Rectal smooth muscle tissue (tissue), 1 donor: ENCODE data around the gene LRRN2.

Experiments used
- H3K27ac ChIP-seq: one replicate; pipeline ENCODE4 v1.7.0; 2013; ENCODE audit warnings: low read depth, low read length, inconsistent platforms
- H3K27me3 ChIP-seq: one replicate; pipeline ENCODE4 v1.7.0; 2013; ENCODE audit warnings: low read length; ENCODE audit not compliant: control insufficient read depth, insufficient read depth
- H3K36me3 ChIP-seq: one replicate; pipeline ENCODE4 v1.7.0; 2013; ENCODE audit warnings: low read length; ENCODE audit not compliant: control insufficient read depth, insufficient read depth
- H3K4me1 ChIP-seq: one replicate; pipeline ENCODE4 v1.7.0; 2013; ENCODE audit warnings: low read length; ENCODE audit not compliant: control insufficient read depth, insufficient read depth
- H3K4me3 ChIP-seq: one replicate; pipeline ENCODE4 v1.7.0; 2013; ENCODE audit warnings: low read length
- H3K9ac ChIP-seq: one replicate; pipeline ENCODE4 v1.7.0; 2013; ENCODE audit warnings: low read length

The LRRN2 gene

DNA sequence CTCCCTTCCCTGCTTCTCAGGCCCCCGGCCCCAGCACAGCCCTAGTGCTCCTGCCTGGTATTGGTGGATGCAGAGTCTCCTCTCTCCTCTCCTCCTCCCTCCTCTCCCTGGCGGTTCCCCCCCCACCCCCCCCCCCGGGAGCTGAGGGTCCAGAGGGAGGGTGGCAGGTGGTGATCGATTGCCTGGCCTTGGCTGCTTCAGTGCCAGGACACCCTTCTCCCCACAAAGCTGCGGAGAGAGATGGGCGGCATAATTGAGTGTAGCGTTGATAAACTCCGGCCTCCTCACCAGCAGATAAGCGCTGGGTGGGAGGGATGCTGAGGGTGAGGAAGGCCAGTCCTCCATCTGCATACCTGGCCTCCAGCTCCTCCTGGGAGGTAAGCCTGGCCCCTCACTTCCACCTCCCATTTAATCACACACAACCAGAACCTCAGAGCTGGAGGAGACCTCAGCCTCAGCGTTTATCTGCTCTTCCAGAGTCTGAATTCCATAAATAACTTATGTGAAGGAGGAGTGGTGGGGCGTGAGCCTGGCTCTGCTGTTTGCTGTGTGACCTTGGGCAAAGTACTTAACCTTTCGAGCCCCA, 60.8 kb downstream of the LRRN2 start:
- no peak overlapping the region for H3K9ac ChIP-seq
- H3K27me3 ChIP-seq, result no peaks in the 10 kb centered on the region
- no peak overlapping the region for H3K27ac ChIP-seq
- H3K4me1 ChIP-seq, result no peaks in the 10 kb centered on the region
- H3K4me3 ChIP-seq, result no peak overlapping the region
- H3K36me3 ChIP-seq, result no peaks in the 10 kb centered on the region

DNA sequence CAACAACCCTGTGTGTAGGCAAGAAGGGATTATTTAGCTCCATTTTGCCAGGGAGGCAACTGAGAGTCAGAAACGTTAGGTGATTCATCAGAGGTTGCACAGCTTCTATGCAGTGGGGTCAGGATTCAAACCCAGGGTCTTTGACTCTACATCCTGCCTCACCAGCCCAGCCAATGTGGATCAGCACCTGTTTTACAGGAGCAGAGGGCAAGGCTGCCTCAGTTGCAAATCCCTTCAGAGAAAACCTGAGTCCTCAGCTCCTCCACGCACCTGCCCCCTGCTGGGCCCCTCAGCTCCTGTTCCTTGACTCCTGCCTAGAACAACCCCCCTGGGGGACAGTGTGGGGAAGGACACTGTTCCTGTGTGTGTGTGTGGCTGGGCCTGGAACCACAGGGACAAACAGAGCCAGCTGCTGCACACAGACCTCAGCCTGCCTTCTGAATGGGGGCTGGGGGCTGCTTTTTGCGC, 61.6 kb downstream of the LRRN2 start:
- H3K36me3 ChIP-seq, result no peaks in the 10 kb centered on the region
- H3K27me3 ChIP-seq, result no peaks in the 10 kb centered on the region
- no peak overlapping the region for H3K4me3 ChIP-seq
- no peak overlapping the region for H3K27ac ChIP-seq
- H3K4me1 ChIP-seq, result no peaks in the 10 kb centered on the region
- no peak overlapping the region for H3K9ac ChIP-seq

DNA sequence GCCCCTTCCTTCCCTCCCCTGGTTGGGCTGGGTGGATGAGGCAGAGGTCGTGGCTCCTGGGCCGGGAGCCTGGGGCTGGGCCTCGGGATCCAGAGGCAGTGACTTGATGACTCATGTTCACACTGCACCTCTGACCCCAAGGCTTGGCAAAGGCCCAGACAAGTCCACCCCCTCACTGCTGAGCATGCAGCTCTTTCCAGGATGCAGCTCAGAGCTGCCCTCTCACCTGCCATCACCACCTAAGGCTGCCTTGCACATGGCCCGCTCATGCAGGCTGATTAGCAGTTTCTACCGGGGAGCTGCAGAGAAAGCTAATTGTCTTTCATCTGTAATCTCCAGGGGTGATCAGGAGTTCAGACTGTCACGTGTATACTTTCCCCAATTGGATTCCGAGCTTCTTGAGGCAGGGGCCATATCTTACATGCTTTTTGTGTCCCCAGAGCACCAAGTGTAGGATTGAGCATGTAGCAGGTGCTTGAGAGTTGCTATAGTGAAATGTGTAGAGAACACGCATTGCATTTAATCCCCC, 62.1 kb downstream of the LRRN2 start:
- no peak overlapping the region for H3K27ac ChIP-seq
- no peak overlapping the region for H3K4me3 ChIP-seq
- no peak overlapping the region for H3K9ac ChIP-seq

DNA sequence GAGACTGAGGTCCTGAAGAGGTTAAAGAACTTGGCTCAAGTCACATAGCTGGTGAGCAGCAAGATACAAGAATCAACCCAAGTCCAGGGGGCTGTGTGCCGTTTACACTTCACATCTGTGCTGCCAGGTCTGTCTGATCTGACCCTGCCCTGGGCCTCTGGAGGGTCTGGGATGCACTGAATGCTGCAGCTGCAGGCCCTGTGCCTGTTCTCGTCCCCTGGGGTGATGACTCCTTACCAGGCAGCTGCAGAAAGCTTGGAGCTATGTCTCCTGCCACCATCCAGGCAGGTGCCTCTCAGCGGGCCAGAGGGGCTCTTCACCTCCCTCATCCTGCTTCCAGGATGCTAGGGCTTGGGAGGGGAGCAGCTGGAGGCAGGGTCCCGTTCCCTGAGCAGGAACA, 63.5 kb downstream of the LRRN2 start:
- Histone ChIP-seq H3K9ac (no peak overlapping the region), H3K36me3 (no peaks in the 10 kb centered on the region), H3K27ac (no peak overlapping the region), H3K4me1 (no peaks in the 10 kb centered on the region), H3K4me3 (no peak overlapping the region), H3K27me3 (peaks cover 3% of the 10 kb centered on the region)

More for the DNA sequence above, 62.1 kb downstream of the LRRN2 start:
- Histone ChIP-seq H3K36me3 (no peaks in the 10 kb centered on the region), H3K27me3 (peaks cover 3% of the 10 kb centered on the region), H3K4me1 (no peaks in the 10 kb centered on the region)

DNA sequence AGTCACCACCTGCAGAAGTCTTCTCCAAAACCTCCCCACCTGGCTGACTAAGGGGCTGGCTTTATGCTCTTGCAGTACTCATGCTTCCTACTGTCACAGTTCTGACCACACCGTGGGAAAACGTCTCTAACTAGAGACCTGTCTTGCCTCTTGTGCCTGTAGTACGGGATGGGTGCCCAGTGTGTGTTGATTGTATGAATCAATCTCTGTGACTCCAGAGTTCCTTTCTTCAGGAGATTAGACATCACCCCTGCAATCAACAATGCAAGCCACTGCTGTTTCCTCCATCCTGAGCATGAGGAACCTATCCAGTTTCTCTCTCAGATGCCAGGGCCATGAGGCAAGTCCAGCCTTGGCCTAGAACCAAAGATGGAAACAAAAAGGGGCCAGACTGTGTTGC, 64.1 kb downstream of the LRRN2 start:
- Histone ChIP-seq H3K9ac (no peak overlapping the region), H3K27ac (no peak overlapping the region), H3K4me3 (no peak overlapping the region)

DNA sequence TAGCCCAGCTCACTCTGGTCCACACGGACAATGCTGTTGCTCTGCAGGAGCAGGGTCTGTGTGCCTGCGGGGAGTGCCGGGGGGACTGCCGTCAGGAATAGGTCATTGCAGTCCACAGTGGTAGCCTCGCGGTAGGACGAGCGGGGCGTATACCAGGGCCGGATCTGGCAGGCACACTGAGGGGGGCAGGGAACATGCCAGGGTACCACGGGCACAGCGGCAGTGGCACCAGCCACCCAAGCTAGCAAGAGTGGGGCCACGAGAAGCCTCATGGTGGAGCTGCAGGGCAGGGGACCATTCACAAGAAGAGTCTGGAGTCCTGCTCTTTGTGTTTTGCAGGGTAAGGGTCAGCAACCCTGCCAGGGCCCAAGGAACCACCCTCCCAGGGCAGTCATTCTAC, 65.8 kb downstream of the LRRN2 start:
- no peaks in the 10 kb centered on the region for H3K36me3 ChIP-seq
- H3K27me3 ChIP-seq, result peaks cover 3% of the 10 kb centered on the region
- no peaks in the 10 kb centered on the region for H3K4me1 ChIP-seq

More for the DNA sequence above, 64.1 kb downstream of the LRRN2 start:
- Histone ChIP-seq H3K36me3 (no peaks in the 10 kb centered on the region), H3K27me3 (peaks cover 3% of the 10 kb centered on the region), H3K4me1 (no peaks in the 10 kb centered on the region)

DNA sequence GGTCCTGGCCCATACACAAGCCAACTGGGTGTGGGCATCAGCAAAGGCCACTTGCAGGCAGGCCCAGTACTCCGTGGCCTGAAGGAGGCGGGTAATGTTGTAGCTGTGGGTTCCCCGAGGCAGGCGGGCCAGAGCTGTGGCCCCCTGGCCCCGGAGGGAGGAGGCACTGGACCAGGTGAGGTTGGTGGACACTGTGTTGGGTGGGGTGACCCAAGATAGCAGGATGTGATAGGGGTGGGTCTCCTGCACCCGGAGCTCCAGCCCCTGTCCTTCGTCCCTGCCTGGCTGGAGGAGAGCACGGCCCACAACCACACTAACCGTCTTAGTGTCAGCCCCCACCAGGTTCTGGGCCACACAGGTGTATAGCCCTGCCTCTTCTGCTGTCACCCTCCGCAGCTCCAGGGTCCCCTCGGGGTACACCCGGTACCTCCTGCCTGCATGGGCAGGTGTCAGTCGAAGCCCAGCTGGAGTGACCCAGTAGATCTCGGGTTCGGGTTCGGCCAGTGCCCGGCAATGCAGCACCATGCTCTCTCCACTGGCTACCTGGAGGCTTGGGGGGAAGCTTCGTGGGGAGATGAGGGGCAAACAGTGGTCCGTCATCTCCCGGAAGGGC, 67.3 kb downstream of the LRRN2 start:
- Histone ChIP-seq H3K27me3 (peaks cover 3% of the 10 kb centered on the region), H3K36me3 (no peaks in the 10 kb centered on the region), H3K27ac (no peak overlapping the region), H3K4me1 (no peaks in the 10 kb centered on the region), H3K9ac (no peak overlapping the region), H3K4me3 (no peak overlapping the region)

More for the DNA sequence above, 65.8 kb downstream of the LRRN2 start:
- Histone ChIP-seq H3K27ac (no peak overlapping the region), H3K9ac (no peak overlapping the region), H3K4me3 (no peak overlapping the region)

DNA sequence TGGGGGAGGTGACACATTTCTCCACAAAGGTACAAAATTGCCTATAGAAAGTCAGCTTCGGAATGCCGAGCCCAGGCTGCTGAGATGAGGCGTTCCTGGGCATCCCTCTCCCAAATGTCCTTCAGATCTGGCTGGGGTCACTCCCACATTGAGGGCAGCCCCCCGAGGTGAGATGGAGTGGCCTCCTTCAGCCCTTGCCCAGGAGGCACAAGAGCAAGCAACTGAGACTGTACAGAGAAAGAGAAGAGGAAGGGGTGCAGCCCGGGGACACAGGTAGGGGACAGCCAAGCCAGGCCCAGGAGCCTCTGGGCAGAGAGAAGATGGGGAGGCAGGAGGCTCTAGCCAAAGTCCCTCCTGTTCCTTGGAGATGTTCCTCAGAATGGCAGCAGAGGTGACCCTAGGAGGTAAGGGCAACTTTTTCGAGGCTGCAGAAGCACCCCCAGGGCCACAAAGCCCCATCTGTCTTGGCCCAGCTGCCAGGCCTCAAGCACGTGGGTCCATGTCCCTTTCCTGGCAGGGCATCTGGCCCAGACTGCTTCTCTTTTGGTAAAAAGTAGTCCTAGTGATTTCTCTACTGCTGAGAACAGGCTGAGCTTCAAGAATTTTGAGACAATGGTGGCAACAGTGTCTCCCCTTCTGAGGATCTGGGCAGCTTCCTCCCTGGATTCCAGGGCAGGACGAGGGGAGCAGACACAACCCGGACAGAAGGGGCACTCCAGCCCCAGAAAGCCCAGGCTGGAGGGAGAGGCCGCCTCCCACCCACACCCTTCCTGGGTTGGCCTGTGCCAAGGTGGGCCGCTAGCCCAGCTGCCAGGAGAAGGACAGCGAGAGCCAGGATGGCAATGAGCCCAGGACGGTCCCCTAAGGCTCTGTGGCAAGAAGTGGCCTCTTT, 68.0 kb downstream of the LRRN2 start:
- H3K4me1 ChIP-seq, result no peaks in the 10 kb centered on the region
- peaks cover 3% of the 10 kb centered on the region for H3K27me3 ChIP-seq
- H3K27ac ChIP-seq, result no peak overlapping the region
- H3K9ac ChIP-seq, result no peak overlapping the region
- no peak overlapping the region for H3K4me3 ChIP-seq
- H3K36me3 ChIP-seq, result no peaks in the 10 kb centered on the region

DNA sequence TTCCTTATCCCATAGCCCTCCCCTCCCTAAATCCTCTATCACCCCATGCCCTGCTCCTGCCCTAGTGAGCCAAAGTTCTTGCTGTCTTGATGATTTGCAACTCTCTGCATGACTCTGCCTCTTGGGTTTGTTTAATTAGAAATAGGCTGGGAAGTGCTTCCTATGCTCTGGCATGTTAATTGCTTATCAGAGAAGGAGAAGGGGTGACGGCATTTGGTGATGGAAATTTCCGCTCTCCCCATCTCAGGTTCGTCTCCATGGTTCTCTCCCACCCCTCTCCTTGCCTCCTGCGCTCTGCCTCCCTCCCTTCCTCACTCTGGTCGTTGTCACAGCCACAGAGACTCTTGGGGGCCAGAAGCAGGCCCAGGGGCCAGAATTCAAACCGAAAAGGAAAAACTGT, 68.9 kb downstream of the LRRN2 start:
- H3K36me3 ChIP-seq, result no peaks in the 10 kb centered on the region
- H3K27me3 ChIP-seq, result peaks cover 3% of the 10 kb centered on the region
- no peak overlapping the region for H3K9ac ChIP-seq
- no peak overlapping the region for H3K27ac ChIP-seq
- no peak overlapping the region for H3K4me3 ChIP-seq
- no peaks in the 10 kb centered on the region for H3K4me1 ChIP-seq

DNA sequence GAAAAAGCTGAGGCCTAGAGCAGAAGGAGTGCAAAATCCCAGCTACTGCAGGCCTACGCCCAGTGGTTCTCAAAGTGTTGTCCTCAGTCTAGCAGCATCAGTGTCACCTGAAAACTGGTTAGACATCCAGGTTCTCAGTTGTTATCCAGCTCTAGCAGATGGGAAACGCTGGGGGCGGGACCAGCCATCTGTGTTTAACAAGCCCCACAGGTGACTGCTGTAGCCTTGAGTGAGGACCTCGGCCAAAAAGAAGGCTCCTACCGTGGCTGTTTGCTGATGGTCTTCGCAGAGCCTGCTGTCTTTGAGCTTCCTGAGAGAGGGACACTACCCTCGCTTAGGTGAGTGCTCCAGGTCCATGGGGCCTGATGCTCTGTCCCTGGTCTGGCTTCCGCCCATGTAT, 69.7 kb downstream of the LRRN2 start:
- H3K27ac ChIP-seq, result no peak overlapping the region
- H3K4me3 ChIP-seq, result no peak overlapping the region

DNA sequence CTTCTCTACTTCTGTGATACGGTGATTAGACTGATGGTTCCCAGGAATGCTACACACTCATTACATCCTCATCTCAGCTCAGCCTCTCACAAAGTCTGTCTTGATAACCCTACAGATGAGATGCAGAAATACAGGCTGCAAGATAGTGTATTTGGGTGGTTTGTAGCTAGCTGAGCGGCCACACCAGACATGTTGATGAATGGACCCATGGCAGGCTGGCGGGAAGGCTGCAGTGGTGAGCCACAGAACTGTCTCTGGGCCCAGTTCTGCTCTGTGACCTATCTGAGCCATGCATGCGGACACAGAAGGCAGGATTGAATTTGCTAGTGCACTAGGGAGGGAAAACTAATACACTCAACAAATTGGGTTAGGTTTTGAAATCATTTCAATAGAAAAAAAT, 71.9 kb downstream of the LRRN2 start:
- H3K9ac ChIP-seq, result no peak overlapping the region
- H3K4me3 ChIP-seq, result no peak overlapping the region
- H3K4me1 ChIP-seq, result no peaks in the 10 kb centered on the region
- peaks cover 1% of the 10 kb centered on the region for H3K27me3 ChIP-seq
- H3K36me3 ChIP-seq, result no peaks in the 10 kb centered on the region
- H3K27ac ChIP-seq, result no peak overlapping the region

More for the DNA sequence above, 69.7 kb downstream of the LRRN2 start:
- Histone ChIP-seq H3K27me3 (peaks cover 3% of the 10 kb centered on the region), H3K4me1 (no peaks in the 10 kb centered on the region), H3K36me3 (no peaks in the 10 kb centered on the region), H3K9ac (no peak overlapping the region)

DNA sequence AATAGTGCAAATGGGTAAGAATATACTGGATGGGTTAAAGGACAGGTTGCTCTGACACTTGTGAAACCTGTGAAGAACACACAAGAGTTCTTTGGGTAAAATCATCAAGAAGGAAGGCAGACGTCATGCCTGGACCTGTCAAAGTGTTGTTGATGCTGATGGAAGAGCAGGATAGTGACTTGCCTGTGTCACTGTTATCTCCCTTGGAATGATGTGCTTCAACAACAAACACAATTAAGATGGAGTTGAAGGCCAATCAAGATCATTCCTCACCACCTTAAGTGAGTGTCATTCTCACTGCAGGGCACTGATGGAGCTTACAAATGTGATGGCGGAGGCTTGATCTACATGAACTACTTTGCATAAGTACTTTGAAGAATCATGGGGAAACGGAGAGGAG, 73.2 kb downstream of the LRRN2 start:
- H3K27me3 ChIP-seq, result no peaks in the 10 kb centered on the region
- no peaks in the 10 kb centered on the region for H3K36me3 ChIP-seq
- no peak overlapping the region for H3K9ac ChIP-seq
- no peaks in the 10 kb centered on the region for H3K4me1 ChIP-seq
- no peak overlapping the region for H3K4me3 ChIP-seq
- no peak overlapping the region for H3K27ac ChIP-seq
